GM12873 (cell line): ENCODE measurements around the gene MAP3K5.

Experiments used
- CTCF ChIP-seq: IDR thresholded peaks from 2 replicates; pipeline ENCODE4 v1.5.1; 2012; ENCODE audit warnings: low read depth, mild to moderate bottlenecking, moderate library complexity, low read length, control low read depth; ENCODE audit not compliant: insufficient read depth; ENCODE audit errors: missing control alignments

MAP3K5 gene

GRCh38 chr6:136547336-136547735 lies 244.9 kb downstream of the MAP3K5 start:
- TF ChIP-seq CTCF = peak; percentile 65

GRCh38 chr6:136546331-136546730 lies 245.9 kb downstream of the MAP3K5 start:
- no peak for TF ChIP-seq CTCF

GRCh38 chr6:136544326-136544725 lies 248.0 kb downstream of the MAP3K5 start:
- TF ChIP-seq CTCF = no peak

GRCh38 chr6:136541395-136541794 lies 250.9 kb downstream of the MAP3K5 start:
- no peak for TF ChIP-seq CTCF

GRCh38 chr6:136539967-136540652 lies 252.2 kb downstream of the MAP3K5 start:
- no peak for TF ChIP-seq CTCF

- TF ChIP-seq CTCF = no peak
Observed at GRCh38 chr6:136538836-136539235, 253.4 kb downstream of the MAP3K5 start.

GRCh38 chr6:136535880-136536650 lies 256.2 kb downstream of the MAP3K5 start:
- no peak for TF ChIP-seq CTCF
